Astrocyte (in vitro differentiated cells and primary cell): Measurements from ENCODE around the gene COL6A6.

Experiments used
- CTCF ChIP-seq: IDR thresholded peaks from 2 replicates; pipeline ENCODE4 v1.5.1; 2011; ENCODE audit warnings: low read depth, mild to moderate bottlenecking, inconsistent platforms, low read length, moderate library complexity; ENCODE audit not compliant: insufficient read depth
- EZH2 ChIP-seq: IDR thresholded peaks from 2 replicates; pipeline ENCODE4 v1.6.1; 2012; ENCODE audit warnings: mild to moderate bottlenecking, low read length, inconsistent platforms; ENCODE audit not compliant: insufficient read depth

- TF ChIP-seq CTCF = no peak
- TF ChIP-seq EZH2 = no peak
These were observed 9.2 kb upstream of the COL6A6 start for GRCh38 chr3:130507746-130508145.
